HUES48 (cell line): ENCODE results near the gene DPM2.

Experiments used
- H3K27ac ChIP-seq: one replicate; pipeline ENCODE4 v1.7.0; 2013; ENCODE audit warnings: low read depth, low read length, inconsistent platforms
- H3K27me3 ChIP-seq: 2 replicates; pipeline ENCODE4 v1.6.1; 2013; ENCODE audit warnings: mild to moderate bottlenecking, low read length; ENCODE audit not compliant: control insufficient read depth, insufficient read depth
- H3K36me3 ChIP-seq: 2 replicates; pipeline ENCODE4 v1.6.1; 2013; ENCODE audit warnings: low read length; ENCODE audit not compliant: control insufficient read depth, insufficient read depth
- H3K4me1 ChIP-seq: 2 replicates; pipeline ENCODE4 v1.6.1; 2013; ENCODE audit warnings: mild to moderate bottlenecking, low read length; ENCODE audit not compliant: control insufficient read depth, insufficient read depth
- H3K4me3 ChIP-seq: 2 replicates; pipeline ENCODE4 v1.5.1; 2013; ENCODE audit warnings: mild to moderate bottlenecking, low read depth, low read length
- H3K9ac ChIP-seq: 2 replicates; pipeline ENCODE4 v1.6.1; 2013; ENCODE audit warnings: mild to moderate bottlenecking, low read depth, low read length, moderate library complexity
- H3K9me3 ChIP-seq: 2 replicates; pipeline ENCODE4 v1.6.1; 2013; ENCODE audit warnings: low read length; ENCODE audit not compliant: control insufficient read depth, insufficient read depth

Gene DPM2

GRCh38 chr9:127937388-127938297 lies at the start of gene DPM2:
TSS of gene DPM2 (minus strand) at chr9:127937854. CDS start at chr9:127937820, 34 bp downstream.
- H3K36me3 ChIP-seq = peaks cover 33% of the 10 kb centered on the region

GRCh38 chr9:127987103-127987614 lies 49.5 kb upstream of the DPM2 start:
- H3K9me3 ChIP-seq = no peaks in the 10 kb centered on the region
- no peaks in the 10 kb centered on the region for H3K27me3 ChIP-seq
- H3K4me1 ChIP-seq = no peaks in the 10 kb centered on the region
- no peaks in the 10 kb centered on the region for H3K36me3 ChIP-seq
- H3K27ac ChIP-seq = no peak overlapping the region
- no peak overlapping the region for H3K4me3 ChIP-seq
- no peak overlapping the region for H3K9ac ChIP-seq

More at GRCh38 chr9:127937388-127938297, at the start of gene DPM2:
- peaks cover 10% of the 10 kb centered on the region for H3K4me1 ChIP-seq
- peak within 1 kb of the TSS; percentile 89 for H3K4me3 ChIP-seq
- H3K27ac ChIP-seq = peak within 1 kb of the TSS; percentile 58
- peak within 1 kb of the TSS; percentile 71 for H3K9ac ChIP-seq
- no peaks in the 10 kb centered on the region for H3K27me3 ChIP-seq
- no peaks in the 10 kb centered on the region for H3K9me3 ChIP-seq

GRCh38 chr9:127985011-127985410 lies 47.4 kb upstream of the DPM2 start:
- Histone ChIP-seq H3K36me3 (no peaks in the 10 kb centered on the region), H3K4me1 (peaks cover 7% of the 10 kb centered on the region), H3K9ac (no peak overlapping the region), H3K27ac (no peak overlapping the region), H3K27me3 (no peaks in the 10 kb centered on the region), H3K9me3 (no peaks in the 10 kb centered on the region), H3K4me3 (no peak overlapping the region)

GRCh38 chr9:127983847-127984289 lies 46.2 kb upstream of the DPM2 start:
- H3K27ac ChIP-seq = no peak overlapping the region
- no peaks in the 10 kb centered on the region for H3K9me3 ChIP-seq
- no peaks in the 10 kb centered on the region for H3K27me3 ChIP-seq
- no peak overlapping the region for H3K9ac ChIP-seq
- H3K36me3 ChIP-seq = no peaks in the 10 kb centered on the region
- H3K4me1 ChIP-seq = peaks cover 9% of the 10 kb centered on the region
- H3K4me3 ChIP-seq = no peak overlapping the region

GRCh38 chr9:127982912-127983311 lies 45.3 kb upstream of the DPM2 start:
- peaks cover 15% of the 10 kb centered on the region for H3K4me1 ChIP-seq
- H3K9me3 ChIP-seq = no peaks in the 10 kb centered on the region
- no peaks in the 10 kb centered on the region for H3K36me3 ChIP-seq
- H3K27ac ChIP-seq = no peak overlapping the region
- H3K27me3 ChIP-seq = no peaks in the 10 kb centered on the region
- H3K9ac ChIP-seq = no peak overlapping the region
- H3K4me3 ChIP-seq = no peak overlapping the region

- Histone ChIP-seq H3K36me3 (no peaks in the 10 kb centered on the region), H3K4me1 (peaks cover 24% of the 10 kb centered on the region), H3K9ac (peak overlapping the region; percentile 67), H3K4me3 (peak overlapping the region; percentile 63), H3K9me3 (no peaks in the 10 kb centered on the region), H3K27me3 (no peaks in the 10 kb centered on the region), H3K27ac (peak overlapping the region; percentile 95)
Measured at GRCh38 chr9:127981559-127982121, 44.0 kb upstream of the DPM2 start.

GRCh38 chr9:127980706-127981558 lies 43.3 kb upstream of the DPM2 start, which contains the start of gene EEIG1:
TSS of gene EEIG1 (minus strand) at chr9:127980989. CDS start at chr9:127980137, 852 bp downstream.
- H3K9me3 ChIP-seq = no peaks in the 10 kb centered on the region
- H3K27me3 ChIP-seq = no peaks in the 10 kb centered on the region
- peak within 1 kb of the TSS; percentile 84 for H3K4me3 ChIP-seq
- H3K9ac ChIP-seq = peak within 1 kb of the TSS; percentile 67
- no peaks in the 10 kb centered on the region for H3K36me3 ChIP-seq
- peak within 1 kb of the TSS; percentile 95 for H3K27ac ChIP-seq
- H3K4me1 ChIP-seq = peaks cover 24% of the 10 kb centered on the region

- H3K4me1 ChIP-seq = peaks cover 24% of the 10 kb centered on the region
Measured at GRCh38 chr9:127980060-127980705, 42.5 kb upstream of the DPM2 start.

GRCh38 chr9:127979333-127980059 lies 41.8 kb upstream of the DPM2 start:
- H3K27ac ChIP-seq = peak overlapping the region; percentile 53
- no peaks in the 10 kb centered on the region for H3K9me3 ChIP-seq
- H3K36me3 ChIP-seq = no peaks in the 10 kb centered on the region
- no peaks in the 10 kb centered on the region for H3K27me3 ChIP-seq
- H3K4me3 ChIP-seq = peak overlapping the region; percentile 84
- H3K4me1 ChIP-seq = peaks cover 24% of the 10 kb centered on the region
- H3K9ac ChIP-seq = no peak overlapping the region

More at GRCh38 chr9:127980060-127980705, 42.5 kb upstream of the DPM2 start:
- peak overlapping the region; percentile 84 for H3K4me3 ChIP-seq
- H3K27me3 ChIP-seq = no peaks in the 10 kb centered on the region
- H3K36me3 ChIP-seq = no peaks in the 10 kb centered on the region
- H3K9ac ChIP-seq = peak overlapping the region; percentile 63; the same call in 1 of the 2 replicates
- H3K27ac ChIP-seq = peak overlapping the region; percentile 67
- no peaks in the 10 kb centered on the region for H3K9me3 ChIP-seq

- Histone ChIP-seq H3K9me3 (no peaks in the 10 kb centered on the region), H3K4me1 (peaks cover 24% of the 10 kb centered on the region), H3K9ac (no peak overlapping the region), H3K27ac (peak overlapping the region; percentile 53), H3K27me3 (no peaks in the 10 kb centered on the region), H3K36me3 (no peaks in the 10 kb centered on the region), H3K4me3 (peak overlapping the region; percentile 84)
Measured at GRCh38 chr9:127979015-127979332, 41.3 kb upstream of the DPM2 start.
